PC-9 (cell line): Measurements from ENCODE around the gene PHB1. TPM values are rescaled to one million over a fixed set of nuclear protein-coding genes. Genes with fewer than 3 reads are reported as not detected.

Source experiments
- BruUV-seq: library from RNA; stranded (reverse); fragments of 400-500 nt; replicated peaks from 2 replicates; lab custom pipeline; 2021; lab: Mats Ljungman, UMichigan
- CTCF ChIA-PET: fragments of 300-600 bp; sonication (Branson Sonifier 250); formaldehyde crosslinking; loops from one replicate; lab custom pipeline; 2022; ENCODE audit warnings: antibody characterized with exemption; lab: Charles Lee
- POLR2A ChIA-PET: fragments of 300-600 bp; sonication (Branson Sonifier 250); formaldehyde crosslinking; loops from one replicate; lab custom pipeline; 2022; ENCODE audit warnings: antibody characterized with exemption; ENCODE audit not compliant: unreplicated experiment; lab: Charles Lee
- DNase-seq, 2 experiments: peaks; one replicate each; pipeline versions ENCODE4 v3.0.0 to v3.0.0-alpha.2; 2015 to 2022; ENCODE audit warnings: mixed read lengths in 1 of 2
- H2AFZ ChIP-seq: fragments of 200-600 bp; sonication (generic); 2 replicates; pipeline ENCODE4 v1.8.1; 2017; ENCODE audit warnings: antibody characterized with exemption
- H3F3A ChIP-seq: fragments of 200-600 bp; sonication (generic); 2 replicates; pipeline ENCODE4 v1.8.1; 2017; ENCODE audit warnings: antibody characterized with exemption, mild to moderate bottlenecking, low read depth; ENCODE audit not compliant: insufficient read depth
- H3K27ac ChIP-seq: fragments of 200-600 bp; sonication (generic); 2 replicates; pipeline ENCODE4 v1.6.1; 2016; ENCODE audit warnings: mixed run types
- H3K27me3 ChIP-seq: fragments of 200-600 bp; sonication (generic); 2 replicates; pipeline ENCODE4 v1.6.1; 2016; ENCODE audit warnings: low read depth, mixed run types; ENCODE audit not compliant: insufficient read depth
- H3K36me3 ChIP-seq: fragments of 200-600 bp; sonication (generic); 2 replicates; pipeline ENCODE4 v1.6.1; 2016; ENCODE audit warnings: low read depth, mixed run types
- H3K4me1 ChIP-seq: fragments of 200-600 bp; sonication (generic); replicated peaks from 2 replicates; pipeline ENCODE4 v1.6.1; 2016; ENCODE audit warnings: mixed run types; ENCODE audit not compliant: insufficient read depth
- H3K4me2 ChIP-seq: fragments of 200-600 bp; sonication (generic); 2 replicates; pipeline ENCODE4 v1.6.1; 2017; ENCODE audit warnings: mixed run types
- H3K4me3 ChIP-seq: fragments of 200-600 bp; sonication (generic); 2 replicates; pipeline ENCODE4 v1.6.1; 2016; ENCODE audit warnings: mixed run types
- H3K79me2 ChIP-seq: fragments of 200-600 bp; sonication (generic); 2 replicates; pipeline ENCODE4 v1.6.1; 2017; ENCODE audit warnings: low read depth, mixed run types
- H3K9me2 ChIP-seq: fragments of 200-600 bp; sonication (generic); 2 replicates; pipeline ENCODE4 v1.8.1; 2017; ENCODE audit warnings: mild to moderate bottlenecking; ENCODE audit not compliant: insufficient read depth
- H3K9me3 ChIP-seq: fragments of 200-600 bp; sonication (generic); 2 replicates; pipeline ENCODE4 v1.8.1; 2016; ENCODE audit warnings: low read depth; ENCODE audit not compliant: insufficient read depth
- H4K20me1 ChIP-seq: fragments of 200-600 bp; sonication (generic); 2 replicates; pipeline ENCODE4 v1.8.1; 2017; ENCODE audit not compliant: insufficient read depth
- CTCF ChIP-seq: fragments of 200-600 bp; sonication (generic); conservative IDR thresholded peaks from 2 replicates; pipeline ENCODE4 v1.6.1; 2017; ENCODE audit warnings: mixed run types, antibody characterized with exemption, mild to moderate bottlenecking, moderate library complexity
- EZH2 ChIP-seq: fragments of 200-600 bp; sonication (generic); IDR thresholded peaks from 2 replicates; pipeline ENCODE4 v1.8.0; 2017; ENCODE audit warnings: antibody characterized with exemption, low read depth
- intact Hi-C: fragments of 100-400 bp; cut with micrococcal nuclease; formaldehyde crosslinking; loops from one replicate; pipeline ENCODE4 v1.10.0; 2022; ENCODE audit not compliant: unreplicated experiment
- total RNA-seq: library from RNA; stranded (reverse); gene quantifications from 2 replicates; pipeline ENCODE4 v1.2.3, GENCODE V29; 2021

PHB1 gene
- total RNA-seq, 1 experiment from 2014 or later, result 244 TPM

GRCh38 chr17:49409066-49409465 is 5.6 kb downstream of the PHB1 start:
- Histone ChIP-seq H3K36me3 (peaks cover 40% of the 10 kb centered on the region), H3K9me2 (no peaks in the 10 kb centered on the region), H3K4me2 (no peak overlapping the region), H3K27ac (no peak overlapping the region), H3K4me1 (peaks cover 11% of the 10 kb centered on the region), H3K4me3 (no peak overlapping the region), H3K9me3 (no peaks in the 10 kb centered on the region), H4K20me1 (peaks cover 11% of the 10 kb centered on the region), H3K27me3 (no peaks in the 10 kb centered on the region), H3K79me2 (peaks cover 19% of the 10 kb centered on the region), H3F3A (peaks cover 5% of the 10 kb centered on the region), H2AFZ (no peak overlapping the region)
- no TSS peak for BruUV-seq
- intact Hi-C loops, result no loop called here
- no peak for DNase-seq
- ChIA-PET CTCF (interaction anchor here (1.9 kb wide), 1 partner anchor 147 kb away, joined by 4 read pairs; no protein-coding TSS in a partner anchor), POLR2A (no interaction called here)
- TF ChIP-seq CTCF (no peak), EZH2 (no peak)

DNA sequence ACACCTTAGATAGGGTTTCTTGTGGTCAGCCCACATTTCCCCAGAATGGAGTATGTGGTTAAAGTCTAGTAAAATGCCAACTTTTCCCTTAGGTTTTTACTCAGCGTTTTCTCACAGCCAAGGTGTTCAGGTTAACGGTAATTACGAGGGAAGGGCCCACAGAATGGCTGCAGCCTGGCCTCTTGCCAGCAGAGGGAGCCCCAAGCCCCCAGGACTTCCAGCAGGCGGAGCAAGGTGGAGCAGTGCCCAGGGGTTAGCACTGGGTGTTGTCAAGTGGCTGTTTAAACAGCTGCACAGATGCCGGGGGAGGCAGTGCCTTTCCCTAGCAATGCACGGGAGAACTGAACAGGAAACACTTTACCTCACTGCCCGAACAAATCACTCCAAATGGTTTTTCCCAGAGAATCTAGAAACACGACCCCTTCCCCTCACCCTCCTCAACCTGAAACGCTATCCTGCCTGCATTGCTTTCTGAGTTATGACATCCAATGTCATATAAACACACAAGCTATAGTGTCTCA is 6.6 kb downstream of the PHB1 start:
- 0 out of 2 replicates have a peak, but pooled peaks cover under 1% of the 10 kb centered on the region for H3K4me1 ChIP-seq
- H4K20me1 ChIP-seq, result peaks cover 11% of the 10 kb centered on the region
- H3K4me3 ChIP-seq, result no peak overlapping the region
- H2AFZ ChIP-seq, result no peak overlapping the region
- H3K4me2 ChIP-seq, result no peak overlapping the region
- H3K9me3 ChIP-seq, result no peaks in the 10 kb centered on the region
- no peak overlapping the region for H3K27ac ChIP-seq
- no peaks in the 10 kb centered on the region for H3K9me2 ChIP-seq
- intact Hi-C loops, result loop anchor here (1.0 kb wide), 1 partner anchor 148 kb away; no protein-coding TSS in a partner anchor
- H3K79me2 ChIP-seq, result peaks cover 8% of the 10 kb centered on the region
- peak; percentile 58 to 69 for DNase-seq
- ChIA-PET CTCF (interaction anchor here (1.5 to 1.9 kb wide), 2 partner anchors 148 to 149 kb away, joined by 4 to 6 read pairs; no protein-coding TSS in a partner anchor), POLR2A (interaction anchor here (0.5 kb wide), 1 partner anchor 148 kb away, joined by 5 read pairs; no protein-coding TSS in a partner anchor)
- no TSS peak for BruUV-seq
- H3F3A ChIP-seq, result peaks cover 5% of the 10 kb centered on the region
- peaks cover 39% of the 10 kb centered on the region for H3K36me3 ChIP-seq
- peak; percentile 94 for TF ChIP-seq CTCF
- no peak for TF ChIP-seq EZH2
- no peaks in the 10 kb centered on the region for H3K27me3 ChIP-seq

GRCh38 chr17:49407086-49407485 is 7.6 kb downstream of the PHB1 start:
- Histone ChIP-seq H3K4me1 (no peaks in the 10 kb centered on the region), H3K79me2 (no peaks in the 10 kb centered on the region), H3K27me3 (no peaks in the 10 kb centered on the region), H3K9me3 (no peaks in the 10 kb centered on the region), H3K36me3 (peaks cover 30% of the 10 kb centered on the region), H2AFZ (no peak overlapping the region), H3F3A (peaks cover 9% of the 10 kb centered on the region), H4K20me1 (peaks cover 11% of the 10 kb centered on the region), H3K9me2 (no peaks in the 10 kb centered on the region), H3K4me3 (no peak overlapping the region), H3K4me2 (no peak overlapping the region), H3K27ac (no peak overlapping the region)
- DNase-seq, result no peak
- intact Hi-C loops, result no loop called here
- no TSS peak for BruUV-seq
- TF ChIP-seq EZH2 (no peak), CTCF (no peak)
- CTCF ChIA-PET, result interaction anchor here (1.5 to 1.9 kb wide), 2 partner anchors 149 to 150 kb away, joined by 4 to 6 read pairs; no protein-coding TSS in a partner anchor
- POLR2A ChIA-PET, result no interaction called here
